GM10266 (cell line): ENCODE results near the gene CTSW.
"Not testable (repeated sequence)": the region's sequence is repeated elsewhere in the genome, so short reads cannot be mapped to it uniquely, and the experiment has no call there.

Experiments used
- DNase-seq: peaks from one replicate; pipeline ENCODE4 v3.0.0; 2012; ENCODE audit errors: extremely low spot score
- TF ChIP-seq, protein P1 (sequence below): IDR thresholded peaks from 2 replicates; pipeline ENCODE4 v1.5.1; 2012; ENCODE audit warnings: mild to moderate bottlenecking, low read depth; ENCODE audit not compliant: control insufficient read depth, insufficient read depth; ENCODE audit errors: missing control alignments

Gene CTSW

DNA sequence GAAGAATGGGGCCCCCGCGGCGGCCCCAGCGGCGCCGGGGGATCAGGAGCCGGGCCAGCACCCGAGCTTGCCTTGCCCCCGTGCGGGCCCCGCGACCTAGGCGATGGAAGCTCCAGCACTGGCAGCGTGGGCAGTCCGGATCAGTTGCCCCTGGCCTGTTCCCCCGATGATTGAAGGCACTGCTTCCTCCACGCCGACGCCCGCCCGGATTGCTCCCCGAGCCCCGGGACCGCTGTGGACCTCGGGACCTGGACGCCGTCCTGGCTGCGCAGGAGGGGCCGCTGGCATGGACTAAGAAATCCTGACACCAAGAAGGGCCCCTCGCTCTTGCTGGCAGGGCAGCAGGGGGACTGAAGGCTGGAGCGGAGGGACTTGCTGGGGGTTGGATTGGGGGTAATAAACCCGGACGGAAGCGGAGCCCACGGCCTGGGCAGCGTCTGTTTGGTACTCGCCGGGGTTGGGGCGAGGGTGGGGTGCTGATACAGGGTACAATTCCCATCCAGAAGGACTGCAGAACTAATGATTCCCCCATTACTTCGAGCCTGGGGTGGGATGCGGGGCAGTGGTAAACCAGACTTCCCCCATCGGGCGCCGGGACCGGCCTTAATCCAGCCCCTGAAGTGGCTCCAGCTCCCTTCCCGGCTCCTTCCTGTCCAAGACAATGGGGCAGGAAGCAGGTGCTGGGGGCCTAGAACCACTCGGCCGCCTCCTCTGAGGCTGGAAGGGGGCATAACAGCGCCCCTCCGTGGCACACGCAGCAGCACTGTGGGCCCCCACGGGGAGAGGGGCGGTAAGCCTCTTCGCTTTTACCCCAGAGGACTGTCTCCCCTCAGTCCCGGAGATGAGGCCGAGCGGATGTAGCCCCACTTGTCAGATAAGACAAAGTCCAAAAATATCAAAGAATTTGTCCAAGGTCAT is 11.8 kb downstream of the CTSW start:
- DNase-seq, result no peak
- TF ChIP-seq, protein P1, sequence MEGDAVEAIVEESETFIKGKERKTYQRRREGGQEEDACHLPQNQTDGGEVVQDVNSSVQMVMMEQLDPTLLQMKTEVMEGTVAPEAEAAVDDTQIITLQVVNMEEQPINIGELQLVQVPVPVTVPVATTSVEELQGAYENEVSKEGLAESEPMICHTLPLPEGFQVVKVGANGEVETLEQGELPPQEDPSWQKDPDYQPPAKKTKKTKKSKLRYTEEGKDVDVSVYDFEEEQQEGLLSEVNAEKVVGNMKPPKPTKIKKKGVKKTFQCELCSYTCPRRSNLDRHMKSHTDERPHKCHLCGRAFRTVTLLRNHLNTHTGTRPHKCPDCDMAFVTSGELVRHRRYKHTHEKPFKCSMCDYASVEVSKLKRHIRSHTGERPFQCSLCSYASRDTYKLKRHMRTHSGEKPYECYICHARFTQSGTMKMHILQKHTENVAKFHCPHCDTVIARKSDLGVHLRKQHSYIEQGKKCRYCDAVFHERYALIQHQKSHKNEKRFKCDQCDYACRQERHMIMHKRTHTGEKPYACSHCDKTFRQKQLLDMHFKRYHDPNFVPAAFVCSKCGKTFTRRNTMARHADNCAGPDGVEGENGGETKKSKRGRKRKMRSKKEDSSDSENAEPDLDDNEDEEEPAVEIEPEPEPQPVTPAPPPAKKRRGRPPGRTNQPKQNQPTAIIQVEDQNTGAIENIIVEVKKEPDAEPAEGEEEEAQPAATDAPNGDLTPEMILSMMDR, result peak; percentile 74

DNA sequence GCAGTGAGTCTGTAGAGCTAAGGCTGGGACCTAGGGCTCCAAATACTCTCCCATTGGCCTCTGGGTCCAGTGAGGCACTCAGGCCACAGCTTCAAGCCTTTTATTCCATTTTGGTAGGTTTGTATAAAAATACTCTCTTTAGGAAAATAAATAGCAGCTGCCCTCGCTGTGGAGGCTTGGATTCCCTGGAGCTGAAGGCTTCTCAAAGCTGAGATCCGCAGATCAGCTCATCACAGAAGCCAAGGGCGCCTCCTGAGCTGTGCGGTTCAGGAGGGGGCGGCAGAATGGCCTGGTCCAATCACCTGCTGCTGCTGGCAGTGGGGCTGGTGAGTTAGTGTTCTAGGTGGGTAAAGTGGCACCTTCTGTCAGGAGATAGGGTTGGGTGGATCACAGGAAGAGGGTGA is 12.5 kb downstream of the CTSW start:
- not testable (repeated sequence) for DNase-seq

DNA sequence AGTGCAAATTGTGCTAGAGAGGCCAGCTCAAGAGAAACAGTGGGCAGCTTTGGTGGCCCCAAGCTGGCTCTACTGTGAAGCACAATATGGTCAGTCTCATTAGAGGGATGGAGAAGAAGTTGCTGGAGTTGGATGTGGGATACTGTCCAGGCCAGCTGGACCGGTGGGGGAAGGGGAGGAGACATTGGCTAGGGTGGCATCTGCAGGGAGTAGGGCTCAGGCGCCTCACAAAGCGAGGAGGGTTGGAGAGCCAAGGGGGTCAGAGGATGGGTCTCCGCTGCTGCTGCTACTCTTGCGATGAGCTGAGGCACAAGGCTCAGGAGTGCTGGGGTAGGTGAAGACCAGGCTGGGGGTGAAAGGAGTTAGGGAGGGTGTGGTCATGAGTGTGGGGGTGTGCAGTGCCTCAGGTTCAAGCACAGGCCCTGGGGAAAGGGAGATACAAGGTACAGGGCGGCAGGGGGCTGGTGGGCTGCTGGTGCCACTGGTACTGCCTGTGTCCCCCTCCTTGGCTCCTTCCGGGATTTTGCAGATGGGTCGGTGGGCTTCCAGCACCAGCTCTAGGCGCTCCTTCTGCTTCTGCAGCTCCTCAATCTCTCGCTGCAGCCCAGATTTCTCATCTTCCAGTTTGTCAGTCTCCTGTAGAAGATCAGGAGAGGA is 13.2 kb downstream of the CTSW start:
- TF ChIP-seq, protein P1, result no peak
- no peak for DNase-seq

DNA sequence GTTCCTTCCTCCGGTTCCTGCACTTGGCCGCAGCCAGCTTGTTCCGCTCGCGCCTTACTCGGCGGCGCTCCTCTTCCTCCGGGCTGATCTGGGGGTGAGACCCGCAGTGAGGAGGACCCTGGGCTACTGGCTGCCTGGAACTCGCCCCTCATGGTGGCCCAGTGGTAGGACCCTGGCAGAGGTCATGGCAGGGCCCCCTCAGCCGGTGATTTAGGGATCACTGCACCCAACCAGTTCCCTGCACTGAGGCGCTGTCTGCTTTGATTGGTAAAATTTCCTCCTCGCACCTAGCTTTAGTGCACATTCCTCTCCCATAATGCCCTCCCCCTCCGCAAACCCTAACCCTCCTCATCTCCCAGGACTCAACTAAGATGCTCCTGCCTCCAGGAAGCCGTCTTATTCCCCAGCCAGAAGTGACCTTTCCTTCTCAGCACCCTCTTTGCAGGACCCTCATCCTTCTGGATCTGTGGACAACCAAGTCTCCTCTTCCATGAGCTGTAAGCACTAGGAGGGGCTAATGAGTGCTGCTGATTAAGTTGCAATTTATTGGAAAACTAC is 14.5 kb downstream of the CTSW start:
- no peak for DNase-seq
- TF ChIP-seq, protein P1, result peak; percentile 12

DNA sequence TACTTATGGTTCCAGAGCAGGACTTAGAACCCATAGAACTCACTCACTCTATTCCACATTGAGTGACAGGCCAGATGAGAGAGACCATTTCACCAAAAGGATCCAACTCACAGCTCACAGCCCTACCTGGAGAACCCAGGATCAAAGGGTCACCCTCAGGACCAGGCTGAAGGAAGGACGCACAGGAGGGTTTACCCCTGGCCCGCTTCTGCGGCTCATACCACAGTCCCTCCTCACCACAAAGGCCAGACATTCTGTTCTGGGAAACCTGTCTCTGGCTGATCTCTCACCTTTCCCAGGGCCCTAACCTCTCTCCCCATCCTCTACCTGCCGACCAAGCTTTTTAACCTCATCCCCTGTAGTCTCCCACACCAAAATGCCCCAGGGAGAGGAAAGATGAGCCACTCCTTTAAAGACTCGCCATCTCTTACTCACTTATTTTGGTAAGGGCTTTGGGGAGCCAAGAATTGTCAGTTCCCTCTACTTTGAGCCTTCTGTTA is 15.9 kb downstream of the CTSW start:
- no peak for DNase-seq

DNA sequence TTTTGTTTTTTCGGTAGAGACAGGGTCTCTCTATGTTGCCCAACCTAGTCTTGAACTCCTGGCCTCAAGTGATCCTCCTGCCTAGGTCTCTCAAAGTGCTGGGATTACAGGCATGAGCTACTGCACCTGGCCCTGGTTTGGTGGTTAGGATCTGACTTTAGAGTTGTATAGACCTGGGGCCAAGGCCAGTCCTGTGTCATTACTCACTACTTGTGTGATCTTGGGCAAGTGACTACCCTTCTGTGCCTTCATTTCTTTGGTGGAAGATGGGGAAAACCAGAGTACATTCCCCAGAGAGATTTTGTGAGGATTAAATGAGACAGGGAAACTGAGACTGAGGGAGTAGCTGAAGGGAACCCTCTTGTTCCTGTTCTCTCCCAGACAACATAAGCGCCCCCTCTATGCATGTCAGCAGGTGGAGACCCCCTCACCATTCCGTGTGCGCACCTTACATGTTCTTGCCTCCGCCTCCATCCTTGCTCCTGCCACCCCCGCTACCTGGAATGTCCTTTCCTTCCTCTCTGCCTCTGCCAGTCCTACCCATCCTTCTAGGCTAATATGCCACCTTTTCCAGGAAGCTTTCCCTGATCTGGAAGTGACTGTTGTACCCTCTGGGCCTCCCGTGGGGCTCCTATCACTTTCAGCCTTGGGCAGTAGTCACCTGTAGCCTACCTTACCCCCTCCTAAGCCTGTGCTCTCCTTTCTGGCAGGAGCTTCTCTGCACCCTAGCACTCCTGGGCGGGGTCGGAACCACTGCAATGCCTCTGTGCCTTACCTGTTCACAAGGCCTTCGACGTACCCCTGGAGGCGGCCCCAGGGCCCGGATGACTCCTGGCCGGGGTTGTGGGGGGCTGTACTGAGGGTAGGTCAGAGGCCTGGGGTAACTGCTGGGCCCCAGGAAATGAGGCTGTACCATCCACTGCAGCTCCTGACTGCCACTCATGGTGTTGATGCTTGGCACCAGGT is 16.7 kb downstream of the CTSW start:
- no peak for DNase-seq
- TF ChIP-seq, protein P1, result no peak

More for the DNA sequence above, 15.9 kb downstream of the CTSW start:
- TF ChIP-seq, protein P1, result no peak

DNA sequence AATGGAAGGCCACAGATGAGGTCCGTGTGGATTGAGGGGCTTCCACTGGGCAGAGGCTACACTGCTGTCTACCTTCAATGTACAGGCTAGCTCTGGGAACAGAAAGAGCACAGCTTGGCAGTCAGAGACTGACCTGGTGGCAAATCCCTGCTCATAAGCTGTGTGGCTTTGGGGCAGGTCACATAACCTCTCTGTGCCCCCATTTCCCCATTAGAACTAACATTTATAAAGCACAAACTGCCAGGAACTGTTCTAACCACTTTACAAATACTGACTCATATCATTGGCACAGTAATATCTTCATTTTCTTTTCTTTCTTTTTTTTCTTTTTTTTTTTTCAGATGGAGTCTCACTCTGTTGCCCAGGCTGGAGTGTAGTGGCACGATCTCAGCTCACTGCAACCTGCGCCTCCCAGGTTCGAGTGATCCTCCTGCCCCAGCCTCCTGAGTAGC is 17.4 kb downstream of the CTSW start:
- no peak for DNase-seq
- TF ChIP-seq, protein P1, result no peak
